ENCODE measurements around the gene SHROOM3.

Gene SHROOM3

GRCh38 chr4:76439491-76439890 lies 4.5 kb downstream of the SHROOM3 start:
- Histone ChIP-seq H3K27me3 (ENCODE audit: low read length) (no peaks in the 10 kb centered on the region), H3K9me2 (replicated peaks; ENCODE audit: insufficient read depth, low read length) (no peaks in the 10 kb centered on the region), H3K9ac (ENCODE audit: low read length) (no peak overlapping the region), H3K36me3 (ENCODE audit: low read length) (no peaks in the 10 kb centered on the region), H3K4me3 (ENCODE audit: insufficient read depth, low read length, poor library complexity, severe bottlenecking) (no peak overlapping the region), H3K9me3 (ENCODE audit: insufficient read depth, low read length) (no peaks in the 10 kb centered on the region), H3K79me2 (ENCODE audit: insufficient read depth, low read length) (no peaks in the 10 kb centered on the region), H4K20me1 (ENCODE audit: low read depth, low read length) (no peaks in the 10 kb centered on the region), H3F3A (ENCODE audit: insufficient read depth) (no peaks in the 10 kb centered on the region), H2AFZ (ENCODE audit: low read depth, low read length, severe bottlenecking) (no peak overlapping the region), H3K27ac (ENCODE audit: low read depth, low read length) (no peak overlapping the region), H3K4me2 (ENCODE audit: low read depth, low read length, poor library complexity, severe bottlenecking) (no peak overlapping the region)
- TF ChIP-seq CTCF (IDR thresholded peaks at IDR 0.05; ENCODE audit: insufficient read depth, low read length, poor library complexity, severe bottlenecking): no peak
- TF ChIP-seq EZH2phosphoT487 (conservative IDR thresholded peaks at IDR 0.05; ENCODE audit: low read length): no peak

- Histone ChIP-seq H3K9ac (ENCODE audit: low read length) (no peak overlapping the region), H3K4me3 (ENCODE audit: insufficient read depth, low read length, poor library complexity, severe bottlenecking) (no peak overlapping the region)
These were observed 6.9 kb downstream of the SHROOM3 start for GRCh38 chr4:76441881-76442280.

GRCh38 chr4:76442807-76443206 lies 7.8 kb downstream of the SHROOM3 start:
- Histone ChIP-seq H3K4me2 (ENCODE audit: low read depth, low read length, poor library complexity, severe bottlenecking) (no peak overlapping the region), H3K36me3 (ENCODE audit: low read length) (no peaks in the 10 kb centered on the region), H3K27ac (ENCODE audit: low read depth, low read length) (no peak overlapping the region), H3K79me2 (ENCODE audit: insufficient read depth, low read length) (no peaks in the 10 kb centered on the region), H4K20me1 (ENCODE audit: low read depth, low read length) (no peaks in the 10 kb centered on the region), H3K9me3 (ENCODE audit: insufficient read depth, low read length) (no peaks in the 10 kb centered on the region), H3K4me3 (ENCODE audit: insufficient read depth, low read length, poor library complexity, severe bottlenecking) (no peak overlapping the region), H3F3A (ENCODE audit: insufficient read depth) (no peaks in the 10 kb centered on the region), H3K9me2 (replicated peaks; ENCODE audit: insufficient read depth, low read length) (no peaks in the 10 kb centered on the region), H3K9ac (ENCODE audit: low read length) (no peak overlapping the region), H2AFZ (ENCODE audit: low read depth, low read length, severe bottlenecking) (no peak overlapping the region), H3K27me3 (ENCODE audit: low read length) (no peaks in the 10 kb centered on the region)
- TF ChIP-seq CTCF (IDR thresholded peaks at IDR 0.05; ENCODE audit: insufficient read depth, low read length, poor library complexity, severe bottlenecking) (no peak), EZH2phosphoT487 (conservative IDR thresholded peaks at IDR 0.05; ENCODE audit: low read length) (no peak)

More at GRCh38 chr4:76441881-76442280, 6.9 kb downstream of the SHROOM3 start:
- Histone ChIP-seq H3K79me2 (ENCODE audit: insufficient read depth, low read length) (no peaks in the 10 kb centered on the region), H3K4me2 (ENCODE audit: low read depth, low read length, poor library complexity, severe bottlenecking) (no peak overlapping the region), H3K36me3 (ENCODE audit: low read length) (no peaks in the 10 kb centered on the region), H3K9me3 (ENCODE audit: insufficient read depth, low read length) (no peaks in the 10 kb centered on the region), H3K9me2 (replicated peaks; ENCODE audit: insufficient read depth, low read length) (no peaks in the 10 kb centered on the region), H2AFZ (ENCODE audit: low read depth, low read length, severe bottlenecking) (no peak overlapping the region), H3F3A (ENCODE audit: insufficient read depth) (no peaks in the 10 kb centered on the region), H3K27ac (ENCODE audit: low read depth, low read length) (no peak overlapping the region), H4K20me1 (ENCODE audit: low read depth, low read length) (no peaks in the 10 kb centered on the region), H3K27me3 (ENCODE audit: low read length) (no peaks in the 10 kb centered on the region)
- TF ChIP-seq CTCF (IDR thresholded peaks at IDR 0.05; ENCODE audit: insufficient read depth, low read length, poor library complexity, severe bottlenecking) (no peak), EZH2phosphoT487 (conservative IDR thresholded peaks at IDR 0.05; ENCODE audit: low read length) (no peak)
